Parathyroid adenoma (tissue), 2 donors: Measurements from ENCODE around the gene HYCC2.
"Not testable (repeated sequence)": the region's sequence is repeated elsewhere in the genome, so short reads cannot be mapped to it uniquely, and the experiment has no call there.

Experiments
- H2AFZ ChIP-seq: fragments of 300-600 bp; sonication (generic); one replicate; pipeline ENCODE4 v1.7.0; 2017; ENCODE audit warnings: antibody characterized with exemption, mild to moderate bottlenecking
- H3K27ac ChIP-seq: fragments of 300-600 bp; sonication (generic); one replicate; pipeline ENCODE4 v1.7.0; 2017
- H3K27me3 ChIP-seq: fragments of 300-600 bp; sonication (generic); one replicate; pipeline ENCODE4 v1.7.0; 2017; ENCODE audit warnings: low read length; ENCODE audit not compliant: control insufficient read depth, insufficient read depth
- H3K36me3 ChIP-seq: fragments of 300-600 bp; sonication (generic); one replicate; pipeline ENCODE4 v1.7.0; 2017; ENCODE audit warnings: low read length; ENCODE audit not compliant: control insufficient read depth, insufficient read depth
- H3K4me1 ChIP-seq: fragments of 300-600 bp; sonication (generic); one replicate; pipeline ENCODE4 v1.7.0; 2017; ENCODE audit warnings: control low read depth
- H3K4me2 ChIP-seq: fragments of 300-600 bp; sonication (generic); one replicate; pipeline ENCODE4 v1.7.0; 2017; ENCODE audit warnings: low read length
- H3K4me3 ChIP-seq: fragments of 300-600 bp; sonication (generic); one replicate; pipeline ENCODE4 v1.7.0; 2017; ENCODE audit warnings: low read depth, low read length
- H3K79me2 ChIP-seq: fragments of 300-600 bp; sonication (generic); one replicate; pipeline ENCODE4 v1.7.0; 2017; ENCODE audit warnings: control low read depth
- H3K9ac ChIP-seq: fragments of 300-600 bp; sonication (generic); one replicate; pipeline ENCODE4 v1.7.0; 2017; ENCODE audit warnings: mild to moderate bottlenecking
- H3K9me3 ChIP-seq: fragments of 300-600 bp; sonication (generic); one replicate; pipeline ENCODE4 v1.7.0; 2017; ENCODE audit warnings: low read length; ENCODE audit not compliant: control insufficient read depth
- CTCF ChIP-seq: fragments of 300-600 bp; sonication (generic); IDR thresholded peaks from one replicate; pipeline ENCODE4 v1.7.0; 2017; ENCODE audit warnings: antibody characterized with exemption, mild to moderate bottlenecking
- donor health status: primary hyperparathyroidism.

The HYCC2 gene

GRCh38 chr2:201038855-201039254 is 32.6 kb downstream of the HYCC2 start:
- Histone ChIP-seq H3K4me3 (no peak overlapping the region), H3K79me2 (peaks cover 20% of the 10 kb centered on the region), H2AFZ (no peak overlapping the region), H3K27ac (no peak overlapping the region), H3K27me3 (no peaks in the 10 kb centered on the region), H3K36me3 (no peaks in the 10 kb centered on the region), H3K9ac (no peak overlapping the region), H3K4me2 (no peak overlapping the region), H3K4me1 (no peaks in the 10 kb centered on the region), H3K9me3 (no peaks in the 10 kb centered on the region)
- TF ChIP-seq CTCF = no peak

- H3K4me3 ChIP-seq, H3K36me3 ChIP-seq: not testable (repeated sequence)
These were observed 33.1 kb downstream of the HYCC2 start for GRCh38 chr2:201038361-201038760.

GRCh38 chr2:201034355-201034754 is 37.1 kb downstream of the HYCC2 start:
- H3K36me3 ChIP-seq, H3K4me1 ChIP-seq, H3K9me3 ChIP-seq, H3K27ac ChIP-seq, H3K9ac ChIP-seq, H2AFZ ChIP-seq, H3K4me2 ChIP-seq, H3K4me3 ChIP-seq, H3K27me3 ChIP-seq: not testable (repeated sequence)
- H3K79me2 ChIP-seq = peaks cover 16% of the 10 kb centered on the region

More at GRCh38 chr2:201038361-201038760, 33.1 kb downstream of the HYCC2 start:
- not testable (repeated sequence) for H3K9ac ChIP-seq, H3K4me2 ChIP-seq, H2AFZ ChIP-seq, H3K27me3 ChIP-seq, H3K4me1 ChIP-seq, H3K27ac ChIP-seq, H3K9me3 ChIP-seq
- peaks cover 17% of the 10 kb centered on the region for H3K79me2 ChIP-seq

- Histone ChIP-seq H2AFZ (no peak overlapping the region), H3K4me1 (no peaks in the 10 kb centered on the region), H3K9ac (no peak overlapping the region), H3K79me2 (peaks cover 9% of the 10 kb centered on the region), H3K4me3 (no peak overlapping the region), H3K36me3 (no peaks in the 10 kb centered on the region), H3K4me2 (no peak overlapping the region), H3K9me3 (no peaks in the 10 kb centered on the region), H3K27ac (no peak overlapping the region), H3K27me3 (no peaks in the 10 kb centered on the region)
- TF ChIP-seq CTCF = no peak
These were observed 47.0 kb downstream of the HYCC2 start for GRCh38 chr2:201024518-201024917.

- H2AFZ ChIP-seq = no peak overlapping the region
- H3K4me1 ChIP-seq = no peaks in the 10 kb centered on the region
- H3K79me2 ChIP-seq = no peaks in the 10 kb centered on the region
- H3K27me3 ChIP-seq = no peaks in the 10 kb centered on the region
- no peak for TF ChIP-seq CTCF
- H3K36me3 ChIP-seq = no peaks in the 10 kb centered on the region
- no peak overlapping the region for H3K9ac ChIP-seq
- no peak overlapping the region for H3K4me2 ChIP-seq
- no peak overlapping the region for H3K4me3 ChIP-seq
- H3K27ac ChIP-seq = no peak overlapping the region
- no peaks in the 10 kb centered on the region for H3K9me3 ChIP-seq
These were observed 49.6 kb downstream of the HYCC2 start for GRCh38 chr2:201021914-201022313.
